Measurements from ENCODE around the gene DPEP2NB.

DPEP2NB gene

DNA sequence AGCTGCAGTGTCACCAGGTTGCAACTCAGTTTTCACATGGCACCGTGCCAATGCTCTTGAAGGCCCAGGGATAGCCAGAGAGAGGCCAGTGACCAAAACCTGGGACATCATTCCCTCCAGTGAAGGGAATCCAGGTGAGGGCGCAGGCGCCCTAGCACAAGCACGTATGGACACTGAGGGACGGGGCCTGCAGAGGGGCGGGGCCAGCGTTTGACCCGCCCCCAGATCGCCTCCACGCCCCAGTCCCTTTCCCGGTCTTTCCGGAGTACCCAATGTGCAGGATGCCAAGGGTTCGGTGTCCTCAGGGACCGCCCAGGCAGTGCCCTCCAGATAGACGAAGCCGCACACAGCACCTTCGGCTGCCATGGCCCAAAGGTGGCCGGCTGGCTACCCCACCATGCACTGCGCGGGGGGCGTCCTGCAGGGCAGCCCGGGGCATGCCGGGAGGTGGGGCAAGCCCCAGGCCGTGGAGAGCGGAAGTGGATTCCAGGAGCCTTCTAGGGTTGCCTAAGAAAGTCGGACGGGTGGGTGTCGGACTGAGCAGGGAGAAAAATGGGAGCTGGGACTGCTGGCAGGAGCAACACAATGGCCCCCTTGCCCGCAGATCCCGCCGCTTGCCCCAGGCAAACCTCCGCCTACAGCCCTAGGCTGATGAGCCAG lies 51.9 kb downstream of the DPEP2NB start:
- H3K4me3 ChIP-seq (ENCODE audit: low read depth, low read length): no peak overlapping the region
- TF ChIP-seq ZNF561 (tag by site-specific recombination; IDR thresholded peaks at IDR 0.05; ENCODE audit: borderline replicate concordance) (no peak), KLF9 (tag by site-specific recombination; IDR thresholded peaks at IDR 0.05; ENCODE audit: low read depth) (0 out of 2 replicates have a peak, but pooled peaks have one; percentile 36)
- H3K9me3 ChIP-seq (ENCODE audit: control insufficient read depth, insufficient read depth, low read depth, low read length): no peaks in the 10 kb centered on the region
- POLR2A ChIA-PET: interaction anchor here (0.7 to 1.8 kb wide), 3 partner anchors 16 to 59 kb away, joined by 3 to 5 read pairs (median 4); partner anchors contain the start of genes DDX28 and DUS2
- peaks cover 0 to 73% of the 10 kb centered on the region in 2 experiments; a peak in 2 of 3 replicates for H3K36me3 ChIP-seq (ENCODE audit: control insufficient read depth in 2 of 2, insufficient read depth in 1 of 2, low read length in 2 of 2)
- H3K4me1 ChIP-seq (ENCODE audit: control insufficient read depth, insufficient read depth, low read length): no peaks in the 10 kb centered on the region; the same call in none of the 2 replicates
- no peak overlapping the region for H3K27ac ChIP-seq (ENCODE audit: extremely low read depth, low read depth, low read length)
- CTCF ChIA-PET: interaction anchor here (0.6 kb wide), 1 partner anchor 30 kb away, joined by 3 read pairs; no protein-coding TSS in a partner anchor

Measured in HEK293 (cell line).